Lower leg skin (tissue), 4 donors: Measurements from ENCODE around the gene OVOL3. TPM values are rescaled to one million over a fixed set of nuclear protein-coding genes. Genes with fewer than 3 reads are reported as not detected.

ENCODE experiments used
- DNase-seq, 2 donors: peaks; one replicate each; pipeline ENCODE4 v3.0.0-alpha.2; 2019; ENCODE audit warnings: low spot score in 2 of 2
- H3K4me3 ChIP-seq: fragments of 200-600 bp; sonication (generic); 2 replicates; pipeline ENCODE4 v1.5.1; 2017; ENCODE audit warnings: mild to moderate bottlenecking, low read depth; ENCODE audit not compliant: poor library complexity, severe bottlenecking
- CTCF ChIP-seq, 3 donors: fragments of 450-650 bp; IDR thresholded peaks; one replicate each; pipeline ENCODE4 v1.5.1; 2016; ENCODE audit warnings: antibody characterized with exemption in 3 of 3, mild to moderate bottlenecking in 3 of 3, moderate library complexity in 2 of 3
- POLR2A ChIP-seq, 2 donors: fragments of 450-650 bp; IDR thresholded peaks; one replicate each; pipeline ENCODE4 v1.6.1; 2016 to 2017; ENCODE audit warnings: antibody characterized with exemption in 2 of 2, mild to moderate bottlenecking in 1 of 2, moderate library complexity in 1 of 2
- WGBS, 2 donors: methylation state at CpG; one replicate each; pipeline ENCODE4 v1.1.5; 2018; 5-methylcytosine and 5-hydroxymethylcytosine counted together
- intact Hi-C: fragments of 100-400 bp; cut with DNase I; formaldehyde crosslinking; loops from one replicate; pipeline ENCODE4 v1.15.0; 2023; ENCODE audit warnings: low total_unique reads
- total RNA-seq, 4 donors: library from RNA; depleted of rRNA; stranded (reverse); fragments of >200 nt; gene quantifications; one replicate each; pipeline ENCODE4 v1.1.0, GENCODE V29; 2016

Gene OVOL3
- total RNA-seq, 4 donors from 2014 or later = not detected

DNA sequence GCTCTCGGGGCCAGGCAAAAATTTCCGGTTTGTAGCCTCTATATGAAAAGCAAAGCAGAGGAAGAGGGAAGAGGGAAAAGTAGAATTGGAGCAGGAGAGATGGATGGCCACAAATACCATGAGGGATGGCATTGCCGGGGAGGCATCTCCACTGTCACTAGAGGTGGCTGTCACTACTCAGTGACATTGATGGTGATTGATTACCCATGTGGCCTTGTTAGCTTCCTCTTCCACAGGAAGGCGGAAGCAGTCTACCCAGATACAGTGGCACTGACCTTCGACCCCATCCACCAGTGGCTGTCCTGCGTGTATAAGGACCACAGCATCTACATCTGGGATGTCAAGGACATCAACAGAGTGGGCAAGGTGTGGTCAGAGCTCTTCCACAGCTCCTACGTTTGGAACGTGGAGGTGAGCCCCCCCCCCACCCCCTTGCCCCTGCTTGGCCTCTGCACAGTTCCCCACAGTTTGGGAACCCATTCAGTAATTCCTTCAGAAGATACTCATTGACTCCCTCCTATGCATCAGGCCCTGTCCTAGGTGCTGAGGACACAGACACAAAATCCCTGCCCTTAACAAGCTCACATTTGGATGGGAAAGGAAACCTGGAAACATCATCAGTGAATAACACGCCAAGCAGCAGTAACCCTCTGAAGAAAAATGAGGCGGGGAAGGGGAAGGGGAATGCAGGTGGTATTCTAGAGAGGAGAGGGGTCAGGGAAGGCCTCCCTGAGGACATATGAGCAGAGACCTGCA, 37.6 kb upstream of the OVOL3 start:
- intact Hi-C loops = no loop called here
- TF ChIP-seq POLR2A (IDR thresholded peaks at IDR 0.05) (no peak), CTCF (IDR thresholded peaks at IDR 0.05) (no peak)
- no peak overlapping the region for H3K4me3 ChIP-seq
- DNase-seq = no peak
- WGBS, 2 donors = 90 to 95% methylated on average over 10 of the region's 10 CpGs

GRCh38 chr19:36079389-36079945, 31.5 kb upstream of the OVOL3 start:
- DNase-seq = no peak
- WGBS, 2 donors = 94 to 96% methylated on average over 3 of the region's 3 CpGs
- TF ChIP-seq POLR2A (IDR thresholded peaks at IDR 0.05) (no peak), CTCF (IDR thresholded peaks at IDR 0.05) (no peak)

DNA sequence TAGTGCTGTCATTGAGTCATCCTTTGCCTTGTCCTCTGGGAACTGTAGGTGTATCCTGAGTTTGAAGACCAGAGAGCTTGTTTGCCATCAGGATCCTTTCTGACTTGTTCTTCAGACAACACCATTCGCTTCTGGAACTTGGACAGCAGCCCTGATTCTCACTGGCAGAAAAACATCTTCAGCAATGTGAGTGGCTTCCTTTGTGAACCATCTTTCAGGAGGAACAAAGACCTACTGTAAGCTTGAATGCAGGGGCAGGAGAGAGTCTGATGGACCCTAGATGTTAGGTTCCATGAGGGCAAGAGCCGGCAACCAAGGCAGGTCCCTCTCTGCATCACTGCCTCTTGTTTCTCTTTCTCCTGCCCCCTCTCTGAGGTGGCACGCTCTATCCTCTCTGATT, 29.6 kb upstream of the OVOL3 start:
- DNase-seq = no peak
- intact Hi-C loops = no loop called here
- TF ChIP-seq POLR2A (IDR thresholded peaks at IDR 0.05) (no peak), CTCF (IDR thresholded peaks at IDR 0.05) (no peak)
- WGBS, 2 donors = 71 to 86% methylated on average over 3 of the region's 3 CpGs
- no peak overlapping the region for H3K4me3 ChIP-seq

More at GRCh38 chr19:36079389-36079945, 31.5 kb upstream of the OVOL3 start:
- intact Hi-C loops = no loop called here
- no peak overlapping the region for H3K4me3 ChIP-seq

DNA sequence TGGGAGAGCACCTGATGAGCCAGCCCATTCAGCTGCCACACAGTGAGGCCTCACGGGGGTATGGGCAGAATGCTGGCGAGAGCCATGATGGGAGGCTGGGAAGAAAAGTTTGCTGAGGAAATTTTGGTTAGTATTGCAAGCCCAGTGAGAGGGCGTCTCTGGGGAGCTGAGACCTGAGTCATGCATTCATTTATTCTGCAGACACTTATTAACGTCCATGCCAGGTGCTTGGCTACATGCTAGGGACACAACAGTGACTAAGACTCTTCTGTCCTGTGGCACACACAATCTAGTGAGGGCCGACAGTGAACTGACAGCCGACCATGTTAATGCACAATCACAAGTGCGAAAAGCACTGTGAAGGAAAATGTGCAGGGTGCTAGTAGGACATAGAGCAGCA, 29.0 kb upstream of the OVOL3 start:
- no peak for DNase-seq
- intact Hi-C loops = no loop called here
- no peak overlapping the region for H3K4me3 ChIP-seq
- TF ChIP-seq POLR2A (IDR thresholded peaks at IDR 0.05) (no peak), CTCF (IDR thresholded peaks at IDR 0.05) (no peak)
- WGBS, 2 donors = 72 to 88% methylated on average over 7 of the region's 7 CpGs

GRCh38 chr19:36082916-36083315, 28.0 kb upstream of the OVOL3 start:
- no peak for TF ChIP-seq POLR2A (IDR thresholded peaks at IDR 0.05)
- TF ChIP-seq CTCF (IDR thresholded peaks at IDR 0.05) = no peak
- WGBS, 2 donors = 94 to 96% methylated on average over 13 of the region's 13 CpGs
- intact Hi-C loops = no loop called here
- DNase-seq = no peak
- no peak overlapping the region for H3K4me3 ChIP-seq
